AG04450 (cell line): ENCODE measurements around the gene OTOF. TPM values are rescaled to one million over a fixed set of nuclear protein-coding genes. Genes with fewer than 3 reads are reported as not detected.

Experiments
- CTCF ChIA-PET: fragments of 300-600, 350-600 bp; formaldehyde crosslinking; extraction: SDS; loops from one replicate; lab custom pipeline; 2022; ENCODE audit warnings: antibody characterized with exemption, inconsistent platforms; lab: Charles Lee
- POLR2A ChIA-PET: fragments of 350-600 bp; formaldehyde crosslinking; extraction: SDS; loops from one replicate; lab custom pipeline; 2021; ENCODE audit warnings: antibody characterized with exemption, inconsistent platforms; lab: Yijun Ruan, JAX
- DNase-seq: peaks from one replicate; pipeline ENCODE4 v3.0.0-alpha.2; 2011; ENCODE audit warnings: low read depth, low spot score
- H3K27ac ChIP-seq: one replicate; pipeline ENCODE4 v1.5.1; 2012; ENCODE audit warnings: low read depth, low read length, control low read depth
- H3K27me3 ChIP-seq: one replicate; pipeline ENCODE4 v1.6.0; 2012; ENCODE audit warnings: low read length; ENCODE audit not compliant: control insufficient read depth, insufficient read depth
- H3K4me3 ChIP-seq: 2 replicates; pipeline ENCODE4 v1.5.1; 2011; ENCODE audit warnings: mild to moderate bottlenecking, low read depth, low read length, control low read depth
- H3K9me3 ChIP-seq: 2 replicates; pipeline ENCODE4 v1.5.1; 2012; ENCODE audit warnings: low read length; ENCODE audit not compliant: control insufficient read depth, insufficient read depth
- CTCF ChIP-seq: IDR thresholded peaks from 2 replicates; pipeline ENCODE4 v1.5.1; 2011; ENCODE audit warnings: low read depth, low read length, control low read depth, inconsistent platforms
- polyA plus RNA-seq: library from polyadenylated mRNA; depleted of rRNA; stranded (reverse); fragments of >200 nt; gene quantifications from 2 replicates; pipeline ENCODE4 v1.2.3, GENCODE V29; 2011; rRNA removed

The OTOF gene
- polyA plus RNA-seq, 1 experiment = not detected

GRCh38 chr2:26411419-26411818 is 66.5 kb downstream of the OTOF start:
- DNase-seq = no peak
- POLR2A ChIA-PET = interaction anchor here (0.5 kb wide), 1 partner anchor 384 kb away, joined by 3 read pairs; no protein-coding TSS in a partner anchor
- Histone ChIP-seq H3K27me3 (peaks cover 4% of the 10 kb centered on the region), H3K4me3 (no peak overlapping the region), H3K27ac (no peak overlapping the region), H3K9me3 (no peaks in the 10 kb centered on the region)
- CTCF ChIA-PET = no interaction called here
- no peak for TF ChIP-seq CTCF

GRCh38 chr2:26410764-26411243 is 67.1 kb downstream of the OTOF start:
- POLR2A ChIA-PET = interaction anchor here (0.5 kb wide), 1 partner anchor 385 kb away, joined by 3 read pairs; no protein-coding TSS in a partner anchor
- H3K27ac ChIP-seq = no peak overlapping the region
- H3K4me3 ChIP-seq = no peak overlapping the region
- no peak for DNase-seq
- H3K27me3 ChIP-seq = no peaks in the 10 kb centered on the region
- TF ChIP-seq CTCF = no peak
- H3K9me3 ChIP-seq = no peaks in the 10 kb centered on the region
- CTCF ChIA-PET = no interaction called here

- ChIA-PET POLR2A (interaction anchor here (0.6 kb wide), 1 partner anchor 150 kb away, joined by 5 read pairs; no protein-coding TSS in a partner anchor), CTCF (no interaction called here)
- no peak for TF ChIP-seq CTCF
- no peak for DNase-seq
- Histone ChIP-seq H3K27ac (no peak overlapping the region), H3K27me3 (no peaks in the 10 kb centered on the region), H3K4me3 (no peak overlapping the region), H3K9me3 (no peaks in the 10 kb centered on the region)
Measured at GRCh38 chr2:26409785-26410184, 68.1 kb downstream of the OTOF start.

- Histone ChIP-seq H3K27ac (no peak overlapping the region), H3K9me3 (no peaks in the 10 kb centered on the region), H3K4me3 (no peak overlapping the region), H3K27me3 (no peaks in the 10 kb centered on the region)
- ChIA-PET CTCF (interaction anchor here (1.0 kb wide), 1 partner anchor 170 kb away, joined by 3 read pairs; no protein-coding TSS in a partner anchor), POLR2A (no interaction called here)
- no peak for TF ChIP-seq CTCF
- no peak for DNase-seq
Measured at GRCh38 chr2:26407526-26407925, 70.4 kb downstream of the OTOF start.

Other genes starting within 250 kb of the OTOF start
- gene HADHA, start 233.5 kb downstream of the OTOF start, polyA plus RNA-seq = 155 and 172 TPM in 2 replicates
- 129 and 162 TPM in 2 replicates for gene HADHB, start 233.2 kb downstream of the OTOF start, polyA plus RNA-seq
- gene SELENOI, start 132.0 kb downstream of the OTOF start, polyA plus RNA-seq = 8.9 and 10.9 TPM in 2 replicates
- gene ADGRF3, start 131.3 kb downstream of the OTOF start, polyA plus RNA-seq = 0.02 TPM in 1 of 2 replicates, not detected in the other
- 0.16 TPM in 1 of 2 replicates, not detected in the other for gene DRC1, start 76.2 kb downstream of the OTOF start, polyA plus RNA-seq
- not detected in 2 replicates for gene CIB4, start 163.2 kb upstream of the OTOF start, polyA plus RNA-seq
- 0.04 and 0.05 TPM in 2 replicates for gene KCNK3, start 214.6 kb upstream of the OTOF start, polyA plus RNA-seq